Measurements from ENCODE around the gene GJA4. TPM values are rescaled to one million over a fixed set of nuclear protein-coding genes. Genes with fewer than 3 reads are reported as not detected.

GJA4 gene
- total RNA-seq, 2 experiments from 2014 or later: not detected

DNA sequence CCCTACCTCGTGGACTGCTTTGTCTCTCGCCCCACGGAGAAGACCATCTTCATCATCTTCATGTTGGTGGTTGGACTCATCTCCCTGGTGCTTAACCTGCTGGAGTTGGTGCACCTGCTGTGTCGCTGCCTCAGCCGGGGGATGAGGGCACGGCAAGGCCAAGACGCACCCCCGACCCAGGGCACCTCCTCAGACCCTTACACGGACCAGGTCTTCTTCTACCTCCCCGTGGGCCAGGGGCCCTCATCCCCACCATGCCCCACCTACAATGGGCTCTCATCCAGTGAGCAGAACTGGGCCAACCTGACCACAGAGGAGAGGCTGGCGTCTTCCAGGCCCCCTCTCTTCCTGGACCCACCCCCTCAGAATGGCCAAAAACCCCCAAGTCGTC, 2.0 kb downstream of the GJA4 start:
- H3K27ac ChIP-seq (ENCODE audit: low read depth, low read length, poor library complexity, severe bottlenecking): no peak overlapping the region
- TF ChIP-seq, protein P1, sequence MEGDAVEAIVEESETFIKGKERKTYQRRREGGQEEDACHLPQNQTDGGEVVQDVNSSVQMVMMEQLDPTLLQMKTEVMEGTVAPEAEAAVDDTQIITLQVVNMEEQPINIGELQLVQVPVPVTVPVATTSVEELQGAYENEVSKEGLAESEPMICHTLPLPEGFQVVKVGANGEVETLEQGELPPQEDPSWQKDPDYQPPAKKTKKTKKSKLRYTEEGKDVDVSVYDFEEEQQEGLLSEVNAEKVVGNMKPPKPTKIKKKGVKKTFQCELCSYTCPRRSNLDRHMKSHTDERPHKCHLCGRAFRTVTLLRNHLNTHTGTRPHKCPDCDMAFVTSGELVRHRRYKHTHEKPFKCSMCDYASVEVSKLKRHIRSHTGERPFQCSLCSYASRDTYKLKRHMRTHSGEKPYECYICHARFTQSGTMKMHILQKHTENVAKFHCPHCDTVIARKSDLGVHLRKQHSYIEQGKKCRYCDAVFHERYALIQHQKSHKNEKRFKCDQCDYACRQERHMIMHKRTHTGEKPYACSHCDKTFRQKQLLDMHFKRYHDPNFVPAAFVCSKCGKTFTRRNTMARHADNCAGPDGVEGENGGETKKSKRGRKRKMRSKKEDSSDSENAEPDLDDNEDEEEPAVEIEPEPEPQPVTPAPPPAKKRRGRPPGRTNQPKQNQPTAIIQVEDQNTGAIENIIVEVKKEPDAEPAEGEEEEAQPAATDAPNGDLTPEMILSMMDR (conservative IDR thresholded peaks at IDR 0.05; ENCODE audit: low read length): no peak
- no peak for TF ChIP-seq EZH2phosphoT487 (IDR thresholded peaks at IDR 0.05; ENCODE audit: borderline replicate concordance, low read depth, low read length)
- BruUV-seq (replicated peaks): no TSS peak
- no peaks in the 10 kb centered on the region for H3K9me3 ChIP-seq (ENCODE audit: low read length)
- H3K79me2 ChIP-seq (ENCODE audit: insufficient read depth, low read depth, low read length): no peaks in the 10 kb centered on the region
- H2AFZ ChIP-seq (ENCODE audit: low read length): no peak overlapping the region
- H3K4me2 ChIP-seq (ENCODE audit: low read length): no peak overlapping the region
- POLR2A ChIA-PET: no interaction called here
- H3K4me3 ChIP-seq (ENCODE audit: low read depth, low read length, poor library complexity, severe bottlenecking): no peak overlapping the region
- no peaks in the 10 kb centered on the region for H4K20me1 ChIP-seq (ENCODE audit: insufficient read depth, low read length)
- no peak for DNase-seq (ENCODE audit: low spot score)
- intact Hi-C loops (cut with micrococcal nuclease; ENCODE audit: unreplicated experiment): no loop called here
- H3K4me1 ChIP-seq (ENCODE audit: insufficient read depth, low read length, poor library complexity, severe bottlenecking): no peaks in the 10 kb centered on the region
- H3K9me2 ChIP-seq (ENCODE audit: insufficient read depth, low read length): no peaks in the 10 kb centered on the region
- CTCF ChIA-PET (ENCODE audit: unreplicated experiment): no interaction called here
- H3K36me3 ChIP-seq (ENCODE audit: insufficient read depth, low read length): no peaks in the 10 kb centered on the region

DNA sequence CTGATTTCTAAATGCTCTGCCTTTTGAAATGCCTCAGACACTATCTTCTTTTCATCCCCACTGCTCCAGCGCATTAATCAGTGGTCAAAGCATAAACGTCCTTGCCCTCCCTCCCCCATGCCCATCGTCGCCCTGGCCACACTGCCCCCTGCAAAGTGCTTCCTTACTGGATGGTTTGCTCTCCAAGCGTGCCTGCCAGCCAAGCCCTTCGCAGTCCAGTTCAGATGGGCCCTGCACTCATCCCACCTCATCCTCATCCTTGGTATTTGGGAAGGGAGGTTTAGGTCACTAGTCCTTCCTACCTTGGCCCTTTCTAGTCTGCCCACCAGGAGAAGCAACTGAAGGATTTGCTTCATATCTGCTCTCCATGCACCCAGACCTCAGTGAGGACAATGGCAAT, 3.1 kb downstream of the GJA4 start:
- CTCF ChIA-PET (ENCODE audit: unreplicated experiment): no interaction called here
- Histone ChIP-seq H4K20me1 (ENCODE audit: insufficient read depth, low read length) (no peaks in the 10 kb centered on the region), H3K4me2 (ENCODE audit: low read length) (no peak overlapping the region), H3K36me3 (ENCODE audit: insufficient read depth, low read length) (no peaks in the 10 kb centered on the region), H3K9me3 (ENCODE audit: low read length) (no peaks in the 10 kb centered on the region), H3K79me2 (ENCODE audit: insufficient read depth, low read depth, low read length) (no peaks in the 10 kb centered on the region), H3K4me1 (ENCODE audit: insufficient read depth, low read length, poor library complexity, severe bottlenecking) (no peaks in the 10 kb centered on the region), H3K9me2 (ENCODE audit: insufficient read depth, low read length) (no peaks in the 10 kb centered on the region), H2AFZ (ENCODE audit: low read length) (no peak overlapping the region), H3K4me3 (ENCODE audit: low read depth, low read length, poor library complexity, severe bottlenecking) (no peak overlapping the region), H3K27ac (ENCODE audit: low read depth, low read length, poor library complexity, severe bottlenecking) (no peak overlapping the region)
- no peak for TF ChIP-seq EZH2phosphoT487 (IDR thresholded peaks at IDR 0.05; ENCODE audit: borderline replicate concordance, low read depth, low read length)
- TF ChIP-seq, protein P1 (conservative IDR thresholded peaks at IDR 0.05; ENCODE audit: low read length): no peak
- no TSS peak for BruUV-seq (replicated peaks)
- intact Hi-C loops (cut with micrococcal nuclease; ENCODE audit: unreplicated experiment): no loop called here
- POLR2A ChIA-PET: no interaction called here
- no peak for DNase-seq (ENCODE audit: low spot score)

DNA sequence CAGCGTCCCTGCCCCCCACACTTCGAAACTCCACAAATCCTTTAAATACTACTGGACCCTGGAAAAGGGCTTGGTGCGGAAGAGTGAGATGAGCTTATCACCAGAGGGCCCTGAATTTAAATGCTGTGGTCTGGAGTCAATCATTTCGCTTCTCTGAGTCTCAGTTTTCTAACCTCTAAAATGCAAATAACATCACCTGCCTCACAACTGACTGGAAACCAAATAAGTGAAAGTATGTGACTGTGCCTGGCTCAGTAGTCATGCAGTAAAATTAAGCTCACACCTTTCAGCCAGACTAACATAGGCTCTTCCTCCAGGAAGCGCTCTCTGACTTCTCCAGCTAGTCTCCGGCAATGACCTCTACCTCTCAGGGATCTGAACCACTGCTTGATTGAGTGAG, 4.2 kb downstream of the GJA4 start:
- Histone ChIP-seq H3K79me2 (ENCODE audit: insufficient read depth, low read depth, low read length) (no peaks in the 10 kb centered on the region), H3K36me3 (ENCODE audit: insufficient read depth, low read length) (no peaks in the 10 kb centered on the region), H3K9me2 (ENCODE audit: insufficient read depth, low read length) (no peaks in the 10 kb centered on the region), H3K27ac (ENCODE audit: low read depth, low read length, poor library complexity, severe bottlenecking) (no peak overlapping the region), H4K20me1 (ENCODE audit: insufficient read depth, low read length) (no peaks in the 10 kb centered on the region), H3K4me3 (ENCODE audit: low read depth, low read length, poor library complexity, severe bottlenecking) (no peak overlapping the region), H3K4me2 (ENCODE audit: low read length) (no peak overlapping the region), H3K4me1 (ENCODE audit: insufficient read depth, low read length, poor library complexity, severe bottlenecking) (no peaks in the 10 kb centered on the region), H2AFZ (ENCODE audit: low read length) (no peak overlapping the region), H3K9me3 (ENCODE audit: low read length) (no peaks in the 10 kb centered on the region)
- no peak for DNase-seq (ENCODE audit: low spot score)
- CTCF ChIA-PET (ENCODE audit: unreplicated experiment): no interaction called here
- intact Hi-C loops (cut with micrococcal nuclease; ENCODE audit: unreplicated experiment): no loop called here
- POLR2A ChIA-PET: no interaction called here
- no peak for TF ChIP-seq EZH2phosphoT487 (IDR thresholded peaks at IDR 0.05; ENCODE audit: borderline replicate concordance, low read depth, low read length)
- TF ChIP-seq, protein P1 (conservative IDR thresholded peaks at IDR 0.05; ENCODE audit: low read length): no peak
- no TSS peak for BruUV-seq (replicated peaks)
